ENCODE measurements around the gene PTPRM.

The PTPRM gene

DNA sequence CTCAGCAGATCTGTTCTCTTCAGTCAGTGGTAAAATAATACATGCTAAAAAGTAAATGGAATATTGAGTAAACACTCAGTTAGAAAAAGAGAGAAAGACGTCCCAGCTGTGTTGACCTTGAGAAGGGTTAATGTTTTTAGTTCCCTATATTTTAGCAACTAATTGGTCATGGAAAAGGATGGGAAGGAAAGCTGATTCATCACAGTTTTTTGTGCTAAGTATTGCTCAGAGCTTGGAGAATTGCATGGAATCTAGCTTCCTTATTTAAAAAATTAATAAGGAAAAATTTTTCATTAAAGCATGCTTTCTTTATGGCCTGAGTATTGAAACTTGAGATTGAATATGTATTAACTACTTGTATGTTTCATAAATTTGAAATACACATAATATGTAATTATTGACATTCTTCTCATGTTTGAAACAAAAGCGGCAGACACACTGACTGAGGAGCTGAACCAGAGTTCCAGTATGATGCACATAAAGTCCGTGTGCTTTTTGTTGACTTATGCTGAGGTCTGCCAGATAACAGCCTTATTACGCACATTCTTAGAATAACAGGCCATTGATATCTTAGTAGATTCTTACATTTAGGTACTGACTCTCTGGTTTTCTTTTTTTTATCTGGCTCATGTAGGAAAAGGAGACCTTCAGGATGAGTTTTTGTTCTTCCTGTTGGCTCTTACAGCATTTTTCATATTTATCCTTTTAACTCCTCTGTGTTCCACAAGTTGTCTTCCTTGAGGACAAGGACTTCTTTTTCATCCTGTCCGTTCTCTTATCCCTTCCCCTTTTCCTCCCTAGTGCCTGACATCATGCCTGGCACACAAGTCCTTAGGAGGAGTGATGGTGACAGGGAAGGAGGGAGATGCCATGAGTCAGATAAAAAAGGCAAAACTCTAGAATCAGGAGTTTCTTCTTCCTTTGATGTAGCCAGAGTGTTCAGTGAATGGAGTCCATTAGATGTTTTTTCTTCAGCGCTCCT lies 194.1 kb downstream of the PTPRM start:
- no peak for DNase-seq

GRCh38 chr18:7764405-7764804 lies 197.3 kb downstream of the PTPRM start:
- DNase-seq = no peak

DNA sequence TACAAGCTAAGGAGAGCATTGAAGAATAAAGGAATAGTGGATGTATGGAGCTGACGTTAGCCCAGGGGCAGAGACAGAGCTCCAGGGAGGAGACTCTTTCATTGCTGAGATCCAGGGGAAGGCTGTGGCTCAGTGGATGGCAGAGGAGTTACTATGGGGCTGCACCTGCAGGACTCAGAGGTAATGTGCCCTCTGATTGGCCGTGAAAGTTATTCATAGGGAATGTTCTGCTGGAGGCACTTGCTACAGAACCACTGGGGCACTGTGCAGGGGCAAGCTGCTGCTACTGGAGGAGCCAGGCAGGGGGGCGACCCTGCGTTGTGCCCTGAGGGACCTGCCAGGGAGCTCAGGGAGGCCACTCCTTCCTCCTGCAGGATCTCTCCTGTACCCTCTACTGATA lies 199.2 kb downstream of the PTPRM start:
- no peak for DNase-seq

- peak; percentile 22 for DNase-seq
Measured at GRCh38 chr18:7766817-7767216, 199.7 kb downstream of the PTPRM start.

DNA sequence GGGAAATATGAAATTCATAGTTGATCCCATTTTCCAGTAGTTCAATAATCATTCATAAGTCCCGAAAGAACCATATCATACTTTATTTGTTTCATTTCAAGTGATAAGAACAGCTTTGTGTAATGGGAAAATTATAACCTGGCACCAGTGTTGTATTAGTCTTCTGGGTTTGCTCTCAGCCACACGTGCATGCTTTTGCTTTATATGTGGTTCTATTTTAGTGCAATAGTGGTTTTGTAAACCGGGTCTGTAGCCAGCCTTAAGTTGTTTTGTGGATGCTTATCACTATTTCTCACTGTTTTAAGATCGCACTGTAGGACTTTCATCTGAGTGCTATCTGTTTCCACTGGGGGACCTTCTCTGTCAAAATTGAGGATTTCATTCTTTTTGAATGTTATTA lies 203.8 kb downstream of the PTPRM start:
- DNase-seq = no peak

- DNase-seq = no peak
Measured at GRCh38 chr18:7772510-7772888, 205.4 kb downstream of the PTPRM start.

DNA sequence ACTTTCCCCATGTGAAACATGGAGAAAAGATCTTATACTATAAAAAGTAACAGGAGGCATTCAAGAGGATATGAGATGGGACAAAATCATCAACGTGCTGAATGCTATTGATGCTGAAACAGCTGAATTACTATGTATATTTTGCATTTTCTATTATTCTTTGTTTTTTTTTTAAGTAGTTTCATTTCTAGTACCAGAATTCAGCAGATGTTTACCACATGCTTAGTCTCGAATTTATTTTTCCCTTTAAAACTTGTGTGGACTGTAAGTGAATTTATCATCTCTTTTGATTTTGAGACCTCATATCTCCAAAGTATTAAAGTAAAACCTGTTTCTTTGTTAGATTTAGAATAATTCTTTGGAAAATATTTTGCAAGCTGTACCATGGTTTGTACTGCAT lies 205.8 kb downstream of the PTPRM start:
- DNase-seq = no peak

GRCh38 chr18:7775128-7775527 lies 208.0 kb downstream of the PTPRM start:
- no peak for DNase-seq

GRCh38 chr18:7775843-7776242 lies 208.7 kb downstream of the PTPRM start:
- DNase-seq = no peak

GRCh38 chr18:7778181-7778580 lies 211.1 kb downstream of the PTPRM start:
- DNase-seq = peak; percentile 54

DNA sequence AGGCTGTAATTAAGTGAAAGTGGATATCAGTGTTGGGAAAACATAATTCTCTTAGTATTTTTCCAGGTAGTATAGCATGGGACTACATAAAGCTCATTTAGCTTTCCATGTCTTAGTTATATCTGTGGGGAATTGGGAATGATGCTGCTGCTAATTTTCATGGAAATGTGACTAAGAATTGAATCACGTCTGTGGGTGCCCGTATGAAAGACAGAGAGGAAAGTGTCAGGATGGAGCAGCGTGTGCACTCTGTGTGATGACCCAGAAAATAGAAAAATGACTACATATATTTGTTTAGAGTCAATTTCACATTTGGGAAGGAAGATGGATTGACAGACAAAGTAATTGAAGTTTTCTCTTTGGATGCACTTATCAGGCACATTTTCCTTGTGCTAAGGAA lies 212.1 kb downstream of the PTPRM start:
- DNase-seq = no peak

GRCh38 chr18:7784171-7784570 lies 217.1 kb downstream of the PTPRM start:
- no peak for DNase-seq

GRCh38 chr18:7786569-7786968 lies 219.5 kb downstream of the PTPRM start:
- no peak for DNase-seq

DNA sequence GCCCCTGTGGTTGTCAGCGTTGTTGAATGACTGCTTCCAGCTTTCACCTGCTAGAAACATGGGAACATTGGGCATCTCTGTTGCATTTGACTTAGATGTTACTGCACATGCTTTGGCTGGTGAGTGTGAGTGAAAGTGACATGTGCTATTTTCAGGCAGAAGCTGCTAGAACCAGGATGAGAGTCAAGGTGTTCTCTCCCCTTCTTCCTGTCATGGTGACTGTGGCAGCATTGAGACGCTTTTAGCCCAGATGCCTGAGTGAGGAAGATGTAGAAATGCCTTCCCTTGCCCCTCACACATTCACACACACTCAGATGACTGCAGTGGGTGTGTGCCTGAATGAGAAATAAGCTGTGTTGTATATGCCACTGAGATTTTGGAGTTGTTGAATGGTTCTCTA lies 220.2 kb downstream of the PTPRM start:
- no peak for DNase-seq

- no peak for DNase-seq
Measured at GRCh38 chr18:7789856-7790552, 222.9 kb downstream of the PTPRM start.

DNA sequence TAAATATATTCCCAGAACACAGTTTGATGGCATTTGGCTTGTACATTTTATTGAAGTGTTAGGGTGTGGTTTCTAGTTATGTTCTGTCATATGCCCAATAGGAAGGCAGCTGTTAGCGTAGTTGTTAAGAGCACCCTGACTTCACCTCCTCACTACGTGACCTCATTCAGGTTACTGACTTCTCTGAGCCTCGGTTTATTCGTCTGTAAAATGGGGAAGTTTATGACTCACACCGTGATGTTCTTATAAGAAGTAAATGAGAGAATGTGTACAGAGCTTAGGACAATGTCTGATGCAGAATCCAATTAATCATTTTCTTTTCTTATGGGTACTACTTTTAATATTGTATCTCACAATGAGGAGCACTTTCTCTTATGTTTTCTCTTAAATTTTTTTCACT lies 226.0 kb downstream of the PTPRM start:
- no peak for DNase-seq

- no peak for DNase-seq
Measured at GRCh38 chr18:7803956-7804469, 236.9 kb downstream of the PTPRM start.

DNA sequence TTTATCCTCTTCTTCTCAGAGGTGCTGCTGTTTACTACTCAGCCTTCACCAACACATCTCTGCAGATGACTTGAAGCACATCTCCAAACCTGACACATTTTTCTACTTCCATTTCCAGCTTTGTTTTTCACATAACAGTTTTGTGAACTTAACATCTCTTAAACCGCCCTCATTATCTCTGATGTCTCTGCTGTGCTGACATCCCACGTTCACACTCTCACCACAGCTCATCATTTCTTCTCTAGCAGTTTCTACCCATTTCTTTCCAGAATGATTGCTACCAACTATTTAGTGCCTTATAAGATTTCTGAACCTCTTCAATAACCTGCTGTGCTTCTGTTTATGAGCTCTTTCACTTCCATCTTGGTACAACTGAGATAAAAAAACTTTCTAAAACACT lies 238.0 kb downstream of the PTPRM start:
- DNase-seq = no peak

- no peak for DNase-seq
Measured at GRCh38 chr18:7805880-7806279, 238.8 kb downstream of the PTPRM start.

DNA sequence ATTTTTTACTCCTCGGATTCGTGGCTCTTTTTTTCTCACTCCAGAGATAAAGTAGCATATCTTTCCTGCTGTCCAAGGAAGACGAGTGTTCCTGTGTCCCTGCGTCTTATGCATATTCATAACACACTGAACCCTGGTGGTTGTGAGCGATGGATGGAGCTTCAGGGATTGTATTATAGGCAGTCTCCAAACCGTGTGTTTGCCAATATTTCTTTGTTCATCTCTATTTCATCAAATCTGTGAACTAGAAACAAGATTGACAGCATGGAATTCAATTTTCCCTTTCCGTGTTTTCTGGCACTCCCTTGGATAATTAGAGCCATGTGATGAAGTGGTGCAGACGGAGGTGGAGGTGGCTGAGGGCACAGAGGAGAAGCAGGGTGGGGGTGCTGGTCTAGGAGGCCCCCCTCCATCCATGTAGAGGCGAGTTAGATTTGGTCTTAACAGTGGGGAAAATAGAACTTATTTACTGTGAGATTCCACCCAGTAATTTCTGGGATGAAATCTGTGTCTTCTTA lies 240.9 kb downstream of the PTPRM start:
- DNase-seq = no peak

DNA sequence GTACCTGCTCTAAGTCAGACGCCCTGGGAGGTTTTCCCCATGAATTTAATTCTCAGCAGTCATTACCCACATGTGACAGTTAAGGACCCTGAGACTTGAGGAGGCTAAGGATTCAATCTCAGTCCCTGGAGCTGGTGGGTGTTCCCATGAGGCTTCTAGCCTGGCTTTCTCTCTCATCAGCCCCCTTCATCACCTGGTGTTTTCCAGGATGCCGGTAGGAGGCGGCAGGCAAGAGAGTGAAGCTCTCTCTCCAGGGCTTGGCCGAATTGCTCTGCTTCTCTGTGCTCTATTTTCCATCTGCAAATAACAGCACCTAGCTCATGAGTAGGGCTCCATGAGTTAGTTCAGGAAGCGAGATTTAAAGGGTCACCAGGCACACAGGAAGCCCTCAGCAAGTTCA lies 241.9 kb downstream of the PTPRM start:
- no peak for DNase-seq

DNA sequence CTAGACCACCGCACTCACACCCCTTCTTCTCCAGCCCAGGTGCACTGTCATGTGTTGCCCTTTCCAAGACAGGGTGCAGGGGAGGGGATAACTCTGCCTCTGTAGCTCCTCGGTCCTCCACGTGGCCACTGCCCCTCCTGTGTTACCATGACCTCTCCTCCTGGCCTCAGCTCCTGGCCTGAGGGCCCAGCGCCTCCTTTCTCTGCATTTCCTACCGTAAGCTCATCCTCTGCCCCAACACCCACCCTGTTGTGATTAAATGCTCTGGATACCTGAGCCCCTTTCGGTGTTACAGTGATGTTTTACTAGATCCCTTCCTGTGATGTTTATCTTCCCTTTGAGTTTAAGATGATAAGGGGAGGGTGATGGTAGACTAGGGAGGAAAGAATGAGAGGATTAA lies 242.3 kb downstream of the PTPRM start:
- DNase-seq = no peak

GRCh38 chr18:7809978-7810377 lies 242.9 kb downstream of the PTPRM start:
- no peak for DNase-seq

All from NCI-H226 (cell line).